Peyer's patch (tissue), 4 donors: ENCODE data around the gene KIF26B. TPM values are rescaled to one million over a fixed set of nuclear protein-coding genes. Genes with fewer than 3 reads are reported as not detected.

ENCODE experiments used
- DNase-seq, 3 donors: peaks; one replicate each; pipeline ENCODE4 v3.0.0-alpha.2; 2017 to 2019
- H3K27ac ChIP-seq, 4 donors: fragments of 200-600 bp; sonication (generic); one replicate each; pipeline ENCODE4 v1.5.1; 2016 to 2019
- H3K27me3 ChIP-seq, 2 donors: fragments of 200-600 bp; sonication (generic); one replicate each; pipeline ENCODE4 v1.5.1; 2019
- H3K36me3 ChIP-seq, 3 donors: fragments of 200-600 bp; sonication (generic); one replicate each; pipeline ENCODE4 v1.5.1; 2016 to 2019
- H3K4me1 ChIP-seq, 4 donors: fragments of 200-600 bp; sonication (generic); one replicate each; pipeline ENCODE4 v1.5.1; 2016 to 2019
- H3K4me3 ChIP-seq, 4 donors: fragments of 200-600 bp; sonication (generic); 1 replicate in 3 of 4; 2 replicates in 1 of 4; pipeline ENCODE4 v1.5.1; 2016 to 2019; ENCODE audit warnings: mild to moderate bottlenecking in 1 of 4
- H3K9me3 ChIP-seq, 4 donors: fragments of 200-600 bp; sonication (generic); one replicate each; pipeline ENCODE4 v1.5.1; 2016 to 2019; ENCODE audit warnings: mild to moderate bottlenecking in 1 of 4
- CTCF ChIP-seq, 6 experiments: fragments of 450-650 bp in 4 of 6; fragments of 200-600 bp in 2 of 6; sonication (generic) in 1 of 6; IDR thresholded peaks; one replicate each; pipeline ENCODE4 v1.5.1; 2017 to 2019; ENCODE audit warnings: antibody characterized with exemption in 6 of 6, mild to moderate bottlenecking in 3 of 6, moderate library complexity in 1 of 6
- POLR2A ChIP-seq, 2 donors: fragments of 450-650 bp; IDR thresholded peaks; one replicate each; pipeline ENCODE4 v1.5.1; 2017; ENCODE audit warnings: antibody characterized with exemption in 2 of 2, mild to moderate bottlenecking in 2 of 2, moderate library complexity in 2 of 2
- total RNA-seq, 4 donors: library from RNA; depleted of rRNA; stranded (reverse); fragments of >200 nt; gene quantifications; one replicate each; pipeline ENCODE4 v1.1.0, GENCODE V29; 2016

The KIF26B gene
- total RNA-seq, 4 donors from 2014 or later: 0.70 to 1.6 (median 1.1) TPM

GRCh38 chr1:245588116-245588639 lies 433.4 kb downstream of the KIF26B start:
- DNase-seq: no peak
- no peaks in the 10 kb centered on the region for H3K9me3 ChIP-seq
- no peaks in the 10 kb centered on the region for H3K27me3 ChIP-seq
- no peak overlapping the region for H3K27ac ChIP-seq
- no peaks in the 10 kb centered on the region for H3K36me3 ChIP-seq
- no peak overlapping the region for H3K4me3 ChIP-seq
- no peak for TF ChIP-seq CTCF (IDR thresholded peaks at IDR 0.05)
- no peak for TF ChIP-seq POLR2A (IDR thresholded peaks at IDR 0.05)
- no peaks in the 10 kb centered on the region for H3K4me1 ChIP-seq

DNA sequence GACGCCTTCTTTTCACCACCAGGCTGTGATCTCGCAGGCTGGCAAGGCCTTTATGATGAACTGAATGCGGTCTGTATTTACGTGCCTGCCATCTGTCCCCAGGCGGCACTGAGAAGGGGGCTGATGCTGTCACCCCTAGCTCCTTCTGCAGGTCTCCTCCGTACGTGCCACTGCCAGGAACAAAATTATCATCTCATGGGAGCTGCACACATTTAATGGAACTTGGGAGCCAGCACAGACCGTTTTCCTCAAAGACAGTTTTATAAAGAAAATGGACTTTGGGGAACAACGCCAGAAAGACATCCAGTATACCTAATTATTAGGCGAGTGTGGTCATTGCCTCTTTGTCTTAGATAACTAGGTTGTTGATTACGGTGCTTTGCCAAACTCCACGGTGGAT lies 434.5 kb downstream of the KIF26B start:
- Histone ChIP-seq H3K27ac (no peak overlapping the region), H3K27me3 (no peaks in the 10 kb centered on the region), H3K4me3 (no peak overlapping the region), H3K4me1 (no peaks in the 10 kb centered on the region), H3K9me3 (no peaks in the 10 kb centered on the region), H3K36me3 (no peaks in the 10 kb centered on the region)
- no peak for DNase-seq
- no peak for TF ChIP-seq POLR2A (IDR thresholded peaks at IDR 0.05)
- no peak for TF ChIP-seq CTCF (IDR thresholded peaks at IDR 0.05)

DNA sequence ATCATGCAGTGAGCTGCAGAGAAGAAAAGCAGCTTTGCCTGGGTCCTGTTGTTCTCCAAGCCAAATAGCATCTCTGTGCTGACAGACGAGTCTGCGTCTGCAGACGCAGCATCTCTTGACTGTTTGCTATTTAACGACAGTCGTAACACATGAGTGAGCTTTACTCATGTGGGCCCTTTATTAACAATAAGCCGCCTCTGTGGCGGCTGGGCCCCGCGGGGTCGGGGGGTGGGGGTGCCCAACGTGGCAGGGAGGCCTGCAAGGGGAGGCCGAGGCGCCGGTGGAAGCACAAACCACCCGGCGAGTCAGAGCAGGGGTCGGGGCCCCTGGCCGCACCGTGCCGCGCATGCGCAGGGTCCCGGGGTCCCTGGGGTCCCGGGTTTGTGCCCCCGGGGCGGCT lies 435.1 kb downstream of the KIF26B start:
- Histone ChIP-seq H3K27me3 (no peaks in the 10 kb centered on the region), H3K4me1 (no peaks in the 10 kb centered on the region), H3K4me3 (no peak overlapping the region), H3K9me3 (no peaks in the 10 kb centered on the region), H3K27ac (no peak overlapping the region), H3K36me3 (no peaks in the 10 kb centered on the region)
- no peak for DNase-seq
- TF ChIP-seq POLR2A (IDR thresholded peaks at IDR 0.05) (no peak), CTCF (IDR thresholded peaks at IDR 0.05) (no peak)

- no peak for DNase-seq
- Histone ChIP-seq H3K36me3 (no peaks in the 10 kb centered on the region), H3K4me1 (no peaks in the 10 kb centered on the region), H3K9me3 (no peaks in the 10 kb centered on the region), H3K27me3 (no peaks in the 10 kb centered on the region), H3K27ac (no peak overlapping the region), H3K4me3 (no peak overlapping the region)
- TF ChIP-seq CTCF (IDR thresholded peaks at IDR 0.05): no peak
- TF ChIP-seq POLR2A (IDR thresholded peaks at IDR 0.05): no peak
These were observed 435.9 kb downstream of the KIF26B start for GRCh38 chr1:245590726-245591125.

DNA sequence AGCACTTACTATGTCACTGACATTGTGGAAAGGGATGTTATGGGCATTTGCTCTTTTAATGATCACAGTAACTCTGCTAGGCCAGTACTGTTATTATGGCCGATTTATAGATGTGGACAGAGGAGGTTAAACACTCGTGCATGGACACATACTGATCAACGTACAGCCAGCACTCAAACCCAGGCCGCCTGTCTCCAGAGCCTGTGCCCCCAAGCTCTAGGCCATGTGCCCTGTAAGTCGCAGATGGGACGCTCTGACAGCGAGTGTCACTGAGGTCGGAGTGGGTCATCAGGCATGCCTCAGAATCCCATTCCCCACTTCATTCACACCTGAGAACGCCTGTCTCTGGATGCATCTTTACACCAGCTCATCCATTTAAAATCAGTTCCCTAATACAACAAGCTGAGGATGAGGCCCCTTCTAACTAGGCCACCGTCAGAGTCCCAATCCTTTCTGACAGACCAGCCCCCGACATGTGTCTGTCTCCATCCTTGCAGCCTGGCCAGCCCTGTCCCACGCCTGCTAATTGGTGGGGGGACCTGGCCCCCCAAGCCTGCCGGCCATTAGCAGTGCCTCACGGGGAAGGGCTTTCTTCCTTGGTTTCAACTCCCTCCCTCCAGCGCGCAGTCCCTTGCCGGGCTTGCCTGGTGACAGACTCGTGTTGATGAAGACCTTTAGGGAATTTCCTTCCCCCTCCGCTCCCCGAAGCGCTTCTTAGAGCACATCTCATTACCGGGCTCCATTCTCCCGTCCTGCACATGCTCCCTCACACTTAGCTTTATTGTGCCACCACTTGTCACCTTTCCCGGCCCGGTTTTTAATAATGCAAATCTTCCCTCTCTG lies 436.8 kb downstream of the KIF26B start:
- TF ChIP-seq CTCF (IDR thresholded peaks at IDR 0.05): no peak
- no peak for TF ChIP-seq POLR2A (IDR thresholded peaks at IDR 0.05)
- H3K4me3 ChIP-seq: no peak overlapping the region
- no peaks in the 10 kb centered on the region for H3K27me3 ChIP-seq
- H3K4me1 ChIP-seq: no peaks in the 10 kb centered on the region
- no peaks in the 10 kb centered on the region for H3K9me3 ChIP-seq
- no peak for DNase-seq
- H3K36me3 ChIP-seq: no peaks in the 10 kb centered on the region
- no peak overlapping the region for H3K27ac ChIP-seq
